ENCODE data around the gene GGT7.
"Not testable (repeated sequence)": the region's sequence is repeated elsewhere in the genome, so short reads cannot be mapped to it uniquely, and the experiment has no call there.

The GGT7 gene

GRCh38 chr20:34842143-34842542 is 30.5 kb downstream of the GGT7 start:
- ATAC-seq = no peak

- peak in 1 of 2 donors; percentile 36 for ATAC-seq
These were observed 38.2 kb downstream of the GGT7 start for GRCh38 chr20:34834459-34834893.

GRCh38 chr20:34831936-34832335 is 40.7 kb downstream of the GGT7 start:
- ATAC-seq = no peak

GRCh38 chr20:34829191-34829590 is 43.5 kb downstream of the GGT7 start:
- ATAC-seq = no peak

- ATAC-seq = peak; percentile 64 to 69
These were observed 46.9 kb downstream of the GGT7 start, which contains the start of gene NCOA6 for GRCh38 chr20:34825530-34826362. Gene NCOA6, minus strand, starts transcription at chr20:34825651. Its CDS starts 43,296 bp downstream, at chr20:34782355.

GRCh38 chr20:34824806-34825529 is 47.7 kb downstream of the GGT7 start:
- peak; percentile 78 to 83 for ATAC-seq

GRCh38 chr20:34824452-34824805 is 48.2 kb downstream of the GGT7 start:
- ATAC-seq = peak; percentile 76 to 82

- no peak for ATAC-seq
These were observed 48.6 kb downstream of the GGT7 start for GRCh38 chr20:34824026-34824425.

- ATAC-seq = no peak
These were observed 51.7 kb downstream of the GGT7 start for GRCh38 chr20:34820805-34821578.

- ATAC-seq = no peak
These were observed 54.9 kb downstream of the GGT7 start for GRCh38 chr20:34817801-34818200.

GRCh38 chr20:34817072-34817471 is 55.6 kb downstream of the GGT7 start:
- no peak for ATAC-seq

- no peak for ATAC-seq
These were observed 57.0 kb downstream of the GGT7 start for GRCh38 chr20:34815636-34816035.

- no peak for ATAC-seq
These were observed 64.1 kb downstream of the GGT7 start for GRCh38 chr20:34808583-34808982.

GRCh38 chr20:34807944-34808465 is 64.7 kb downstream of the GGT7 start:
- ATAC-seq = not testable (repeated sequence)

GRCh38 chr20:34806255-34806654 is 66.4 kb downstream of the GGT7 start:
- ATAC-seq = no peak

GRCh38 chr20:34798871-34799270 is 73.8 kb downstream of the GGT7 start:
- no peak for ATAC-seq

GRCh38 chr20:34798328-34798727 is 74.3 kb downstream of the GGT7 start:
- ATAC-seq = no peak

GRCh38 chr20:34797012-34797995 is 75.4 kb downstream of the GGT7 start:
- ATAC-seq = no peak
